ENCODE data around the gene ADCY10. TPM values are rescaled to one million over a fixed set of nuclear protein-coding genes. Genes with fewer than 3 reads are reported as not detected.

Gene ADCY10
- total RNA-seq, 1 experiment from 2014 or later = 0.20 TPM

- DNase-seq = no peak
- Mint-ChIP-seq H3K4me1 (peaks cover 33 to 35% of the 10 kb centered on the region in 2 experiments), H3K36me3 (ENCODE audit: insufficient read depth in 1 of 3, low read depth in 3 of 3) (peaks cover 2 to 20% (median 9%) of the 10 kb centered on the region in 3 experiments), H3K4me3 (no peak overlapping the region), H3K9me3 (peaks cover 12 to 14% of the 10 kb centered on the region in 2 experiments; a peak in 4 of 5 replicates), H3K27me3 (ENCODE audit: low read depth) (peaks cover 5% of the 10 kb centered on the region), H3K27ac (no peak overlapping the region)
- no peaks in the 10 kb centered on the region; the same call in 1 of the 2 replicates for H3K4me1 ChIP-seq (ENCODE audit: insufficient read depth, low read length)
- no CpG with 5 or more reads among the region's 1 CpG for WGBS (ENCODE audit: extremely low coverage, insufficient read length, low lambda C conversion rate)
- no peak overlapping the region for H3K4ac ChIP-seq (ENCODE audit: low read depth, low read length)
- no peak overlapping the region for H3K56ac ChIP-seq (ENCODE audit: insufficient read length, low read depth, low read length)
- no peak overlapping the region for H3K9ac ChIP-seq (ENCODE audit: extremely low read depth, insufficient read length, low read length)
- H3K27me3 ChIP-seq (ENCODE audit: insufficient read depth, low read length) = no peaks in the 10 kb centered on the region
- no peaks in the 10 kb centered on the region for H3K23me2 ChIP-seq (ENCODE audit: insufficient read length, low read depth, low read length, poor library complexity, severe bottlenecking)
- no peak overlapping the region for H4K91ac ChIP-seq (ENCODE audit: insufficient read length, low read depth, low read length)
- H2BK20ac ChIP-seq (ENCODE audit: low read depth, low read length, poor library complexity, severe bottlenecking) = no peak overlapping the region
- no peak overlapping the region for H3K4me2 ChIP-seq (ENCODE audit: insufficient read depth, insufficient read length, low read length)
- no peak overlapping the region for H3K14ac ChIP-seq (ENCODE audit: insufficient read depth, low read length)
- no peak overlapping the region for H3K27ac ChIP-seq (ENCODE audit: insufficient read length, low read depth, low read length)
- no peaks in the 10 kb centered on the region for H3K79me2 ChIP-seq (ENCODE audit: insufficient read depth, low read length)
- H2AFZ ChIP-seq (ENCODE audit: low read length) = no peak overlapping the region
- no peak overlapping the region for H4K8ac ChIP-seq (replicated peaks; ENCODE audit: insufficient read length, low read depth, low read length)
- H3K18ac ChIP-seq (ENCODE audit: insufficient read length, low read depth, low read length) = no peak overlapping the region
- H3K23ac ChIP-seq (ENCODE audit: insufficient read length, low read depth, low read length) = no peak overlapping the region
- no peak overlapping the region for H2BK120ac ChIP-seq (ENCODE audit: low read depth, low read length, poor library complexity, severe bottlenecking)
- no peaks in the 10 kb centered on the region for H3K79me1 ChIP-seq (ENCODE audit: insufficient read depth, low read depth, low read length, poor library complexity, severe bottlenecking)
- no peak overlapping the region for H2BK5ac ChIP-seq (ENCODE audit: insufficient read length, low read length)
- H3T11ph ChIP-seq (ENCODE audit: low read length) = no peak overlapping the region
- H4K20me1 ChIP-seq (ENCODE audit: control insufficient read depth, insufficient read depth, insufficient read length) = no peaks in the 10 kb centered on the region
- H4K5ac ChIP-seq (ENCODE audit: insufficient read length, low read depth, low read length) = no peak overlapping the region
- no peak overlapping the region for H2AK5ac ChIP-seq (ENCODE audit: insufficient read length, low read length)
- H2BK12ac ChIP-seq (ENCODE audit: insufficient read length, low read depth, low read length) = no peak overlapping the region
- no peak for TF ChIP-seq CTCF (conservative IDR thresholded peaks at IDR 0.05)
- H2BK15ac ChIP-seq (ENCODE audit: low read depth, low read length) = no peak overlapping the region
- no peaks in the 10 kb centered on the region for H3K9me3 ChIP-seq (ENCODE audit: control insufficient read depth, low read depth, low read length)
Observed at GRCh38 chr1:167862432-167863076, 51.4 kb downstream of the ADCY10 start.

Measured in H9 (cell line).